ENCODE measurements around the gene SNX12. TPM values are rescaled to one million over a fixed set of nuclear protein-coding genes. Genes with fewer than 3 reads are reported as not detected.

The SNX12 gene
- total and polyA plus RNA-seq, 4 donors = 22.7 to 67.7 (median 38.5) TPM

DNA sequence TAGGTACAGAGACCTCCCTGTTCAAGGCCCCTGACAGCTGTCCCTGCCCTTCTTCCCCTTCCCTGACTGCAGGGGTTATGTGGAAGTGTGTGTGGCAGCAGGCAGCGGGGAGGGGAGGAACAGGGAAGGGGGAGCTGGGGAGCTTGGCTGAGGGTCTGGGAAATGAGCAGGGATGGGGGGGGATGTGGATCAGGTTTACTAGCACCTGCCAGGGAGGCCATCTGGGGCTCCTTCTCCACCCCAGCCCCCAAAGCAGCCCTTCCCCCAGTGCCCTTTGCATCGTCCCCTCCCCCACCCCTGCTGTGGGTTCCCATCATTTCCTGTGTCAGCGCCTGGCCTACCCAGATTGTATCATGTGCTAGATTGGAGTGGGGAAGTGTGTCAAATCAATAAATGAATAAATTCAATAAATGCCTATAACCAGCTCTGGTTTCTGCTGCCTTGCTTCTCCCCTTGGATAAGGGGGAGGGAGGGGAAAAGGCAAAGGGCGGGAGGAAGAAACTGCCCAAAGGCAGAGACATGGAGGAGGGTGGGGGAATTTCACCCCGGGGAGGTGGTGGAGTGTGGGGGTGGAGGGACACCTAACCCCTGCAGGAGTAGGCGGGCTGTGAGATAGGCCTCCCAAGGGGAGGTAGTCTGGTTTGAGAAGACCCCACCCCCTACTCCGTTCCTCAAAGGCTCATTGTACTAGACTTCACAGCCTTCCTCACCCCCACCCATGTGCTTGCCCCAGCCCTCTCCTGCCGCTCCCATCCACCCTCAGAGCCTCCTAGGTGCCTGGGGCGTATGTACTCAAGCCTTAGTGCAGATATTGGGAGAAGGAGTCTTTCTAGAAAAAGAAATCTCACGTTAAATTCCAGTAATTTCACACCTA, 35.2 kb upstream of the SNX12 start:
- Histone ChIP-seq H3K9ac (ENCODE audit: insufficient read depth in 1 of 2, low read length in 2 of 2) (no peak overlapping the region), H3K9me3 (ENCODE audit: control insufficient read depth in 4 of 4, insufficient read depth in 3 of 4, low read length in 3 of 4) (peaks cover 0 to 4% (median under 1%) of the 10 kb centered on the region in 4 donors), H3K27me3 (ENCODE audit: control insufficient read depth in 3 of 3, insufficient read depth in 3 of 3, low read length in 2 of 3) (no peaks in the 10 kb centered on the region), H3K36me3 (ENCODE audit: control insufficient read depth in 4 of 4, insufficient read depth in 4 of 4, low read length in 4 of 4) (no peaks in the 10 kb centered on the region), H3K4me3 (no peak overlapping the region), H3K27ac (ENCODE audit: low read depth in 1 of 2, low read length in 1 of 2) (peak overlapping the region in 1 of 2 donors; percentile 52), H3K4me1 (ENCODE audit: control insufficient read depth in 5 of 5, insufficient read depth in 5 of 5, low read length in 5 of 5) (peaks cover 0 to 46% (median 4%) of the 10 kb centered on the region in 5 donors)
- TF ChIP-seq, protein P1, sequence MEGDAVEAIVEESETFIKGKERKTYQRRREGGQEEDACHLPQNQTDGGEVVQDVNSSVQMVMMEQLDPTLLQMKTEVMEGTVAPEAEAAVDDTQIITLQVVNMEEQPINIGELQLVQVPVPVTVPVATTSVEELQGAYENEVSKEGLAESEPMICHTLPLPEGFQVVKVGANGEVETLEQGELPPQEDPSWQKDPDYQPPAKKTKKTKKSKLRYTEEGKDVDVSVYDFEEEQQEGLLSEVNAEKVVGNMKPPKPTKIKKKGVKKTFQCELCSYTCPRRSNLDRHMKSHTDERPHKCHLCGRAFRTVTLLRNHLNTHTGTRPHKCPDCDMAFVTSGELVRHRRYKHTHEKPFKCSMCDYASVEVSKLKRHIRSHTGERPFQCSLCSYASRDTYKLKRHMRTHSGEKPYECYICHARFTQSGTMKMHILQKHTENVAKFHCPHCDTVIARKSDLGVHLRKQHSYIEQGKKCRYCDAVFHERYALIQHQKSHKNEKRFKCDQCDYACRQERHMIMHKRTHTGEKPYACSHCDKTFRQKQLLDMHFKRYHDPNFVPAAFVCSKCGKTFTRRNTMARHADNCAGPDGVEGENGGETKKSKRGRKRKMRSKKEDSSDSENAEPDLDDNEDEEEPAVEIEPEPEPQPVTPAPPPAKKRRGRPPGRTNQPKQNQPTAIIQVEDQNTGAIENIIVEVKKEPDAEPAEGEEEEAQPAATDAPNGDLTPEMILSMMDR (IDR thresholded peaks at IDR 0.05; ENCODE audit: control extremely low read depth, extremely low read depth) = no peak
- ATAC-seq (ENCODE audit: insufficient read depth, low FRiP score) (no peak), DNase-seq (peak; percentile 40 to 65 (median 56))
- 7 to 19% methylated on average over 5 to 9 of the region's 10 CpGs for WGBS, 2 donors

DNA sequence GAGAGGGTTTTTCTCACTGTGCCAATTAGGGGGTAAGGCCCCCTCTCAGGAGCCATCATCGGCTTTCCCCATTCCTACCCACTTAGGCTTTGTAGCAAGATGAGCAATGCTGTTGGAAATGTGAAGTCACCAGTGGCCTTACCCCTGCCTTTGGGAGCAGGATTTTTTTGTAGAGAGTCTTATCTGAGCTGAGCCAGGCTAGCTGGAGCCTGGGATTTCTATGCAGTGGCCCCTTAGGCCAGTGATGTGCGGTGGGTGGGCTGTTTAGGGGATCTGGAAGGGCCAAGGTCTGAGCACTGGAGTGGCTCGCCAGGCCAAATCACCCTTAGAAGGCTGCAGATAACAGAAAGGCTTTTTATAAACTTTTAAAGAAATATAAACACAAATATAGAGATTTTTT, 34.2 kb upstream of the SNX12 start:
- H3K27ac ChIP-seq (ENCODE audit: low read depth in 1 of 2, low read length in 1 of 2) = no peak overlapping the region
- no peaks in the 10 kb centered on the region for H3K36me3 ChIP-seq (ENCODE audit: control insufficient read depth in 4 of 4, insufficient read depth in 4 of 4, low read length in 4 of 4)
- ATAC-seq (ENCODE audit: insufficient read depth, low FRiP score) (no peak), DNase-seq (no peak)
- peaks cover 0 to 46% (median 4%) of the 10 kb centered on the region in 5 donors for H3K4me1 ChIP-seq (ENCODE audit: control insufficient read depth in 5 of 5, insufficient read depth in 5 of 5, low read length in 5 of 5)
- TF ChIP-seq, protein P1 (IDR thresholded peaks at IDR 0.05; ENCODE audit: control extremely low read depth, extremely low read depth) = no peak
- no peaks in the 10 kb centered on the region for H3K27me3 ChIP-seq (ENCODE audit: control insufficient read depth in 3 of 3, insufficient read depth in 3 of 3, low read length in 2 of 3)
- no peak overlapping the region for H3K4me3 ChIP-seq
- H3K9me3 ChIP-seq (ENCODE audit: control insufficient read depth in 4 of 4, insufficient read depth in 3 of 4, low read length in 3 of 4) = peaks cover 0 to 4% (median under 1%) of the 10 kb centered on the region in 4 donors
- WGBS, 2 donors = 63 to 78% methylated on average over 3 of the region's 3 CpGs
- H3K9ac ChIP-seq (ENCODE audit: insufficient read depth in 1 of 2, low read length in 2 of 2) = no peak overlapping the region

DNA sequence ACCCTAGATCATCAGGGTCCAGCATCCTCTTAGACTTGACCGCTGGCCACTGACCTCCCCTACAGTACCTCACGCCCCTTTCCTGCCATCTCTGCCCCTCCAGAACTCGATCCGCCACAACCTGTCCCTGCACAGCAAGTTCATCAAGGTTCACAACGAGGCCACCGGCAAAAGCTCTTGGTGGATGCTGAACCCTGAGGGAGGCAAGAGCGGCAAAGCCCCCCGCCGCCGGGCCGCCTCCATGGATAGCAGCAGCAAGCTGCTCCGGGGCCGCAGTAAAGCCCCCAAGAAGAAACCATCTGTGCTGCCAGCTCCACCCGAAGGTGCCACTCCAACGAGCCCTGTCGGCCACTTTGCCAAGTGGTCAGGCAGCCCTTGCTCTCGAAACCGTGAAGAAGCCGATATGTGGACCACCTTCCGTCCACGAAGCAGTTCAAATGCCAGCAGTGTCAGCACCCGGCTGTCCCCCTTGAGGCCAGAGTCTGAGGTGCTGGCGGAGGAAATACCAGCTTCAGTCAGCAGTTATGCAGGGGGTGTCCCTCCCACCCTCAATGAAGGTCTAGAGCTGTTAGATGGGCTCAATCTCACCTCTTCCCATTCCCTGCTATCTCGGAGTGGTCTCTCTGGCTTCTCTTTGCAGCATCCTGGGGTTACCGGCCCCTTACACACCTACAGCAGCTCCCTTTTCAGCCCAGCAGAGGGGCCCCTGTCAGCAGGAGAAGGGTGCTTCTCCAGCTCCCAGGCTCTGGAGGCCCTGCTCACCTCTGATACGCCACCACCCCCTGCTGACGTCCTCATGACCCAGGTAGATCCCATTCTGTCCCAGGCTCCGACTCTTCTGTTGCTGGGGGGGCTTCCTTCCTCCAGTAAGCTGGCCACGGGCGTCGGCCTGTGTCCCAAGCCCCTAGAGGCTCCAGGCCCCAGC, 32.7 kb upstream of the SNX12 start:
- H3K27ac ChIP-seq (ENCODE audit: low read depth in 1 of 2, low read length in 1 of 2) = no peak overlapping the region
- no peaks in the 10 kb centered on the region for H3K36me3 ChIP-seq (ENCODE audit: control insufficient read depth in 4 of 4, insufficient read depth in 4 of 4, low read length in 4 of 4)
- DNase-seq = no peak
- no peak for ATAC-seq (ENCODE audit: insufficient read depth, low FRiP score)
- H3K27me3 ChIP-seq (ENCODE audit: control insufficient read depth in 3 of 3, insufficient read depth in 3 of 3, low read length in 2 of 3) = no peaks in the 10 kb centered on the region
- TF ChIP-seq, protein P1 (IDR thresholded peaks at IDR 0.05; ENCODE audit: control extremely low read depth, extremely low read depth) = no peak
- H3K4me3 ChIP-seq = no peak overlapping the region
- H3K9ac ChIP-seq (ENCODE audit: insufficient read depth in 1 of 2, low read length in 2 of 2) = no peak overlapping the region
- H3K4me1 ChIP-seq (ENCODE audit: control insufficient read depth in 5 of 5, insufficient read depth in 5 of 5, low read length in 5 of 5) = peaks cover 0 to 52% (median 4%) of the 10 kb centered on the region in 5 donors
- peaks cover 0 to 2% (median 0%) of the 10 kb centered on the region in 4 donors for H3K9me3 ChIP-seq (ENCODE audit: control insufficient read depth in 4 of 4, insufficient read depth in 3 of 4, low read length in 3 of 4)
- 67 to 83% methylated on average over 30 to 31 of the region's 31 CpGs for WGBS, 2 donors
